Measurements from ENCODE around the gene SUOX. TPM values are rescaled to one million over a fixed set of nuclear protein-coding genes. Genes with fewer than 3 reads are reported as not detected.

The SUOX gene
- polyA plus RNA-seq, 1 of the 3 experiments (the other 2 are of a cell fraction) = 23.2 TPM

- peaks cover 26% of the 10 kb centered on the region for H3F3A ChIP-seq (replicated peaks; ENCODE audit: insufficient read depth)
- TF ChIP-seq MAX (IDR thresholded peaks at IDR 0.05; ENCODE audit: low read depth) (no peak), FOSL2 (IDR thresholded peaks at IDR 0.05; ENCODE audit: borderline replicate concordance, low read depth) (no peak), FOXM1 (IDR thresholded peaks at IDR 0.05; ENCODE audit: low read depth) (no peak), GABPA (IDR thresholded peaks at IDR 0.05; ENCODE audit: low read depth) (no peak), REST (IDR thresholded peaks at IDR 0.05; ENCODE audit: low read depth, low read length) (no peak), NRF1 (IDR thresholded peaks at IDR 0.05; ENCODE audit: low read depth, low read length) (no peak), CTCF (IDR thresholded peaks at IDR 0.05) (no peak), ELF1 (IDR thresholded peaks at IDR 0.05) (no peak), USF2 (IDR thresholded peaks at IDR 0.05; ENCODE audit: borderline replicate concordance, low read depth, low read length) (no peak), POLR2AphosphoS5 (IDR thresholded peaks at IDR 0.05; ENCODE audit: low read depth, low read length) (no peak), EP300 (IDR thresholded peaks at IDR 0.05; ENCODE audit: borderline replicate concordance in 1 of 2, low read depth in 1 of 2, low read length in 1 of 2) (no peak), IRF3 (IDR thresholded peaks at IDR 0.05; ENCODE audit: low read depth, low read length) (no peak), SMC3 (IDR thresholded peaks at IDR 0.05; ENCODE audit: low read depth, low read length) (no peak), TEAD4 (IDR thresholded peaks at IDR 0.05; ENCODE audit: borderline replicate concordance, insufficient read depth) (no peak)
- no peak overlapping the region for H3K27ac ChIP-seq (ENCODE audit: low read depth in 2 of 2, low read length in 1 of 2)
- no peaks in the 10 kb centered on the region for H3K9me3 ChIP-seq
- peaks cover 0 to 3% of the 10 kb centered on the region in 2 experiments; a peak in 1 of 4 replicates for H3K4me1 ChIP-seq (ENCODE audit: control insufficient read depth in 1 of 2, insufficient read depth in 2 of 2, low read depth in 1 of 2, low read length in 1 of 2)
- ChIA-PET CTCF (interaction anchor here (1.0 to 10.8 kb wide), 23 partner anchors 10 to 318 kb away, joined by 3 to 183 read pairs (median 8); partner anchors contain the start of genes IKZF4, RAB5B, RPL41 and ZC3H10), POLR2A (interaction anchor here (1.1 to 1.4 kb wide), 2 partner anchors 11 to 34 kb away, joined by 4 read pairs; no protein-coding TSS in a partner anchor)
- no peak for DNase-seq
- no peak overlapping the region for H3K4me2 ChIP-seq
- peaks cover 19 to 41% of the 10 kb centered on the region in 2 experiments for H3K36me3 ChIP-seq (replicated peaks in 1 of 2; ENCODE audit: control insufficient read depth in 1 of 2, insufficient read depth in 2 of 2, low read length in 1 of 2)
- H3K27me3 ChIP-seq (ENCODE audit: insufficient read depth) = no peaks in the 10 kb centered on the region
- H3K79me2 ChIP-seq (ENCODE audit: insufficient read depth) = peaks cover 9% of the 10 kb centered on the region; the same call in 1 of the 2 replicates
- no peak overlapping the region for H3K9ac ChIP-seq
- no peak overlapping the region for H2AFZ ChIP-seq (ENCODE audit: low read depth)
- H3K4me3 ChIP-seq (ENCODE audit: low read depth in 2 of 2, low read length in 1 of 2) = no peak overlapping the region
- no peaks in the 10 kb centered on the region for H3K9me2 ChIP-seq
- H4K20me1 ChIP-seq (ENCODE audit: insufficient read depth) = no peaks in the 10 kb centered on the region
- 91% methylated on average over 8 of the region's 8 CpGs for WGBS (ENCODE audit: low lambda C conversion rate)
These were observed 1.7 kb upstream of the SUOX start for GRCh38 chr12:55995366-55995765.

All from SK-N-SH (cell line).